ENCODE data around the gene SMAD3.

The SMAD3 gene

GRCh38 chr15:67198157-67198754, 132.9 kb downstream of the SMAD3 start:
- Histone ChIP-seq H3K4me2 (ENCODE audit: insufficient read depth, low read length) (no peak overlapping the region), H4K20me1 (ENCODE audit: insufficient read depth, low read length) (no peaks in the 10 kb centered on the region), H3K27ac (ENCODE audit: low read length) (no peak overlapping the region), H3K4me1 (ENCODE audit: insufficient read depth, low read length) (no peaks in the 10 kb centered on the region), H2AFZ (ENCODE audit: low read depth, low read length) (no peak overlapping the region), H3K79me2 (ENCODE audit: insufficient read depth, low read length) (no peaks in the 10 kb centered on the region), H3K9me3 (ENCODE audit: insufficient read depth, low read length, severe bottlenecking) (no peaks in the 10 kb centered on the region), H3K36me3 (ENCODE audit: insufficient read depth, low read length) (peaks cover 37% of the 10 kb centered on the region; the same call in 1 of the 2 replicates), H3K9ac (ENCODE audit: low read depth, low read length) (no peak overlapping the region), H3K27me3 (ENCODE audit: insufficient read depth, low read length, poor library complexity) (no peaks in the 10 kb centered on the region), H3K4me3 (ENCODE audit: low read depth in 1 of 2, low read length in 2 of 2) (no peak overlapping the region)
- ATAC-seq (ENCODE audit: insufficient read depth, low read depth) (no peak), DNase-seq (no peak)
- TF ChIP-seq CTCF (IDR thresholded peaks at IDR 0.05; ENCODE audit: borderline replicate concordance, extremely low read depth, low read length, poor library complexity, severe bottlenecking) (no peak), EZH2 (IDR thresholded peaks at IDR 0.05; ENCODE audit: borderline replicate concordance, low read depth, low read length, severe bottlenecking) (no peak)

GRCh38 chr15:67199391-67199790, 134.0 kb downstream of the SMAD3 start:
- ATAC-seq (ENCODE audit: insufficient read depth, low read depth) (no peak), DNase-seq (no peak)
- no peaks in the 10 kb centered on the region for H4K20me1 ChIP-seq (ENCODE audit: insufficient read depth, low read length)
- no peaks in the 10 kb centered on the region for H3K27me3 ChIP-seq (ENCODE audit: insufficient read depth, low read length, poor library complexity)
- H3K9ac ChIP-seq (ENCODE audit: low read depth, low read length) = no peak overlapping the region
- no peak overlapping the region for H3K27ac ChIP-seq (ENCODE audit: low read length)
- no peaks in the 10 kb centered on the region for H3K4me1 ChIP-seq (ENCODE audit: insufficient read depth, low read length)
- H3K36me3 ChIP-seq (ENCODE audit: insufficient read depth, low read length) = peaks cover 46% of the 10 kb centered on the region; the same call in 1 of the 2 replicates
- H3K9me3 ChIP-seq (ENCODE audit: insufficient read depth, low read length, severe bottlenecking) = no peaks in the 10 kb centered on the region
- no peak overlapping the region for H2AFZ ChIP-seq (ENCODE audit: low read depth, low read length)
- H3K4me3 ChIP-seq (ENCODE audit: low read depth in 1 of 2, low read length in 2 of 2) = no peak overlapping the region
- no peak overlapping the region for H3K4me2 ChIP-seq (ENCODE audit: insufficient read depth, low read length)
- no peak for TF ChIP-seq CTCF (IDR thresholded peaks at IDR 0.05; ENCODE audit: borderline replicate concordance, extremely low read depth, low read length, poor library complexity, severe bottlenecking)
- TF ChIP-seq EZH2 (IDR thresholded peaks at IDR 0.05; ENCODE audit: borderline replicate concordance, low read depth, low read length, severe bottlenecking) = no peak
- H3K79me2 ChIP-seq (ENCODE audit: insufficient read depth, low read length) = no peaks in the 10 kb centered on the region

GRCh38 chr15:67199881-67200763, 134.7 kb downstream of the SMAD3 start:
- H2AFZ ChIP-seq (ENCODE audit: low read depth, low read length) = no peak overlapping the region
- H3K27ac ChIP-seq (ENCODE audit: low read length) = no peak overlapping the region
- peaks cover 46% of the 10 kb centered on the region; the same call in 1 of the 2 replicates for H3K36me3 ChIP-seq (ENCODE audit: insufficient read depth, low read length)
- H3K4me3 ChIP-seq (ENCODE audit: low read depth in 1 of 2, low read length in 2 of 2) = no peak overlapping the region
- no peaks in the 10 kb centered on the region for H4K20me1 ChIP-seq (ENCODE audit: insufficient read depth, low read length)
- H3K9ac ChIP-seq (ENCODE audit: low read depth, low read length) = no peak overlapping the region
- no peak for TF ChIP-seq CTCF (IDR thresholded peaks at IDR 0.05; ENCODE audit: borderline replicate concordance, extremely low read depth, low read length, poor library complexity, severe bottlenecking)
- TF ChIP-seq EZH2 (IDR thresholded peaks at IDR 0.05; ENCODE audit: borderline replicate concordance, low read depth, low read length, severe bottlenecking) = no peak
- no peak for DNase-seq
- no peak for ATAC-seq (ENCODE audit: insufficient read depth, low read depth)
- no peak overlapping the region for H3K4me2 ChIP-seq (ENCODE audit: insufficient read depth, low read length)
- no peaks in the 10 kb centered on the region for H3K9me3 ChIP-seq (ENCODE audit: insufficient read depth, low read length, severe bottlenecking)
- no peaks in the 10 kb centered on the region for H3K79me2 ChIP-seq (ENCODE audit: insufficient read depth, low read length)
- no peaks in the 10 kb centered on the region for H3K27me3 ChIP-seq (ENCODE audit: insufficient read depth, low read length, poor library complexity)
- no peaks in the 10 kb centered on the region for H3K4me1 ChIP-seq (ENCODE audit: insufficient read depth, low read length)
